HG03108 (cell line): ENCODE measurements around the gene CPEB3.
A peak's percentile ranks its signal among the peaks of the same experiment; 100 is the strongest.
"Not testable (repeated sequence)": the region's sequence is repeated elsewhere in the genome, so short reads cannot be mapped to it uniquely, and the experiment has no call there.

Experiments used
- ATAC-seq: cut with Tn5 transposase; IDR thresholded peaks from one replicate; pipeline ENCODE4 v1.9.1; 2021; ENCODE audit warnings: moderate library complexity; ENCODE audit not compliant: unreplicated experiment

Gene CPEB3

GRCh38 chr10:92146781-92147180, 144.1 kb downstream of the CPEB3 start:
- no peak for ATAC-seq

- no peak for ATAC-seq
Observed at GRCh38 chr10:92146107-92146506, 144.8 kb downstream of the CPEB3 start.

GRCh38 chr10:92142949-92143348, 147.9 kb downstream of the CPEB3 start:
- ATAC-seq = peak; percentile 72

GRCh38 chr10:92142512-92142911, 148.4 kb downstream of the CPEB3 start:
- ATAC-seq = no peak

GRCh38 chr10:92141147-92141546, 149.7 kb downstream of the CPEB3 start:
- not testable (repeated sequence) for ATAC-seq

GRCh38 chr10:92134049-92134448, 156.8 kb downstream of the CPEB3 start:
- not testable (repeated sequence) for ATAC-seq

- ATAC-seq = no peak
Observed at GRCh38 chr10:92131275-92131820, 159.5 kb downstream of the CPEB3 start.

GRCh38 chr10:92130622-92131274, 160.1 kb downstream of the CPEB3 start:
- ATAC-seq = no peak

- ATAC-seq = no peak
Observed at GRCh38 chr10:92126100-92126650, 164.7 kb downstream of the CPEB3 start.

- ATAC-seq = no peak
Observed at GRCh38 chr10:92125144-92125543, 165.7 kb downstream of the CPEB3 start.

GRCh38 chr10:92124616-92125143, 166.2 kb downstream of the CPEB3 start:
- ATAC-seq = no peak

- ATAC-seq = no peak
Observed at GRCh38 chr10:92124020-92124419, 166.9 kb downstream of the CPEB3 start.

GRCh38 chr10:92122941-92123450, 167.9 kb downstream of the CPEB3 start:
- no peak for ATAC-seq

- ATAC-seq = no peak
Observed at GRCh38 chr10:92121686-92122492, 169.0 kb downstream of the CPEB3 start.

- ATAC-seq = no peak
Observed at GRCh38 chr10:92119340-92119739, 171.5 kb downstream of the CPEB3 start.

- ATAC-seq = not testable (repeated sequence)
Observed at GRCh38 chr10:92114917-92115316, 176.0 kb downstream of the CPEB3 start.

- ATAC-seq = no peak
Observed at GRCh38 chr10:92113911-92114600, 176.8 kb downstream of the CPEB3 start.

GRCh38 chr10:92112462-92112861, 178.4 kb downstream of the CPEB3 start:
- no peak for ATAC-seq

- no peak for ATAC-seq
Observed at GRCh38 chr10:92111336-92111939, 179.4 kb downstream of the CPEB3 start.
